A673 (cell line): ENCODE results near the gene SH3RF3. TPM values are rescaled to one million over a fixed set of nuclear protein-coding genes. Genes with fewer than 3 reads are reported as not detected.
"Not testable (repeated sequence)": the region's sequence is repeated elsewhere in the genome, so short reads cannot be mapped to it uniquely, and the experiment has no call there.

Experiments used
- BruUV-seq: library from RNA; stranded (reverse); fragments of 400-500 nt; replicated peaks from 2 replicates; lab custom pipeline; 2021; lab: Mats Ljungman, UMichigan
- CTCF ChIA-PET: fragments of 300-600 bp; sonication (Branson Sonifier 250); formaldehyde crosslinking; loops from one replicate; lab custom pipeline; 2022; ENCODE audit warnings: antibody characterized with exemption; lab: Charles Lee
- POLR2A ChIA-PET: fragments of 300-600 bp; sonication (Branson Sonifier 250); formaldehyde crosslinking; loops from one replicate; lab custom pipeline; 2022; ENCODE audit warnings: antibody characterized with exemption; ENCODE audit not compliant: low non-redundant PET; lab: Charles Lee
- DNase-seq: peaks from one replicate; pipeline ENCODE4 v3.0.0-alpha.2; 2015; ENCODE audit warnings: low spot score
- H3K27ac ChIP-seq: fragments of 200-600 bp; sonication (generic); 2 replicates; pipeline ENCODE4 v1.5.1; 2016; ENCODE audit warnings: mixed run types, low read depth, mild to moderate bottlenecking, mixed read lengths, antibody characterized with exemption, low read length; ENCODE audit not compliant: poor library complexity, severe bottlenecking
- H3K27me3 ChIP-seq: fragments of 200-600 bp; sonication (generic); replicated peaks from 2 replicates; pipeline ENCODE4 v1.6.1; 2017; ENCODE audit warnings: mixed run types, low read depth, mild to moderate bottlenecking, mixed read lengths, antibody characterized with exemption, low read length; ENCODE audit not compliant: insufficient read depth, poor library complexity
- H3K36me3 ChIP-seq: fragments of 200-600 bp; sonication (generic); 2 replicates; pipeline ENCODE4 v1.6.1; 2016; ENCODE audit warnings: mixed run types, mild to moderate bottlenecking, mixed read lengths, antibody characterized with exemption, low read length; ENCODE audit not compliant: insufficient read depth, poor library complexity, severe bottlenecking
- H3K4me1 ChIP-seq: fragments of 200-600 bp; sonication (generic); 2 replicates; pipeline ENCODE4 v1.6.1; 2017; ENCODE audit warnings: mixed run types, mild to moderate bottlenecking, mixed read lengths, antibody characterized with exemption, low read length; ENCODE audit not compliant: insufficient read depth, poor library complexity, severe bottlenecking
- H3K4me3 ChIP-seq: fragments of 200-600 bp; sonication (generic); 2 replicates; pipeline ENCODE4 v1.5.1; 2016; ENCODE audit warnings: low read depth, mixed run types, mild to moderate bottlenecking, mixed read lengths, low read length; ENCODE audit not compliant: poor library complexity, severe bottlenecking
- H3K9me3 ChIP-seq: fragments of 200-600 bp; sonication (generic); 2 replicates; pipeline ENCODE4 v1.6.1; 2016; ENCODE audit warnings: mixed run types, low read depth, mild to moderate bottlenecking, mixed read lengths, antibody characterized with exemption, low read length; ENCODE audit not compliant: poor library complexity, severe bottlenecking
- CTCF ChIP-seq: fragments of 300-800, 200-600 bp; sonication (generic); conservative IDR thresholded peaks from 2 replicates; pipeline ENCODE4 v1.5.1; 2017; ENCODE audit warnings: low read depth, mild to moderate bottlenecking, antibody characterized with exemption, low read length, moderate library complexity, mixed read lengths
- EZH2 ChIP-seq: fragments of 200-600 bp; sonication (generic); IDR thresholded peaks from 2 replicates; pipeline ENCODE4 v1.6.1; 2017; ENCODE audit warnings: borderline replicate concordance, low read depth, mild to moderate bottlenecking, mixed read lengths, antibody characterized with exemption, low read length; ENCODE audit not compliant: poor library complexity, severe bottlenecking
- intact Hi-C: fragments of 100-400 bp; cut with micrococcal nuclease; formaldehyde crosslinking; loops from one replicate; pipeline ENCODE4 v1.10.0; 2022; ENCODE audit not compliant: unreplicated experiment
- total RNA-seq: library from RNA; stranded (reverse); gene quantifications from 2 replicates; pipeline ENCODE4 v1.2.3, GENCODE V29; 2021

SH3RF3 gene
- total RNA-seq, 1 experiment from 2014 or later, result 0.15 TPM

GRCh38 chr2:109109342-109109741 is 19.7 kb upstream of the SH3RF3 start:
- no peaks in the 10 kb centered on the region for H3K36me3 ChIP-seq
- no peaks in the 10 kb centered on the region for H3K4me1 ChIP-seq
- DNase-seq, result no peak
- no peak overlapping the region for H3K27ac ChIP-seq
- H3K4me3 ChIP-seq, result no peak overlapping the region
- POLR2A ChIA-PET, result no interaction called here
- TF ChIP-seq CTCF, result no peak
- no peak for TF ChIP-seq EZH2
- no peaks in the 10 kb centered on the region for H3K27me3 ChIP-seq
- BruUV-seq, result no TSS peak
- intact Hi-C loops, result no loop called here
- CTCF ChIA-PET, result no interaction called here
- H3K9me3 ChIP-seq, result no peaks in the 10 kb centered on the region

GRCh38 chr2:109110170-109110569 is 18.8 kb upstream of the SH3RF3 start:
- H3K4me1 ChIP-seq, result no peaks in the 10 kb centered on the region
- ChIA-PET POLR2A (no interaction called here), CTCF (no interaction called here)
- BruUV-seq, result no TSS peak
- TF ChIP-seq CTCF (no peak), EZH2 (no peak)
- H3K27ac ChIP-seq, result no peak overlapping the region
- no peaks in the 10 kb centered on the region for H3K36me3 ChIP-seq
- no peaks in the 10 kb centered on the region for H3K27me3 ChIP-seq
- H3K4me3 ChIP-seq, result no peak overlapping the region
- H3K9me3 ChIP-seq, result no peaks in the 10 kb centered on the region
- intact Hi-C loops, result no loop called here
- DNase-seq, result no peak

GRCh38 chr2:109117181-109117580 is 11.8 kb upstream of the SH3RF3 start:
- BruUV-seq, H3K27ac ChIP-seq, POLR2A ChIA-PET, H3K9me3 ChIP-seq, H3K36me3 ChIP-seq, H3K4me1 ChIP-seq, CTCF ChIA-PET, H3K4me3 ChIP-seq, intact Hi-C loops, DNase-seq, H3K27me3 ChIP-seq: not testable (repeated sequence)

- CTCF ChIA-PET, result no interaction called here
- DNase-seq, result no peak
- Histone ChIP-seq H3K4me3 (no peak overlapping the region), H3K27ac (no peak overlapping the region), H3K4me1 (no peaks in the 10 kb centered on the region), H3K27me3 (peaks cover 5% of the 10 kb centered on the region), H3K36me3 (no peaks in the 10 kb centered on the region), H3K9me3 (no peaks in the 10 kb centered on the region)
- BruUV-seq, result no TSS peak
- intact Hi-C loops, result no loop called here
- TF ChIP-seq EZH2, result no peak
- TF ChIP-seq CTCF, result no peak
- POLR2A ChIA-PET, result no interaction called here
These were observed 11.2 kb upstream of the SH3RF3 start for GRCh38 chr2:109117780-109118179.
